ENCODE measurements around the gene PTDSS2. TPM values are rescaled to one million over a fixed set of nuclear protein-coding genes. Genes with fewer than 3 reads are reported as not detected.
"Not testable (repeated sequence)": the region's sequence is repeated elsewhere in the genome, so short reads cannot be mapped to it uniquely, and the experiment has no call there.

The PTDSS2 gene
- total RNA-seq, 1 donor from 2014 or later, result 28.6 TPM

DNA sequence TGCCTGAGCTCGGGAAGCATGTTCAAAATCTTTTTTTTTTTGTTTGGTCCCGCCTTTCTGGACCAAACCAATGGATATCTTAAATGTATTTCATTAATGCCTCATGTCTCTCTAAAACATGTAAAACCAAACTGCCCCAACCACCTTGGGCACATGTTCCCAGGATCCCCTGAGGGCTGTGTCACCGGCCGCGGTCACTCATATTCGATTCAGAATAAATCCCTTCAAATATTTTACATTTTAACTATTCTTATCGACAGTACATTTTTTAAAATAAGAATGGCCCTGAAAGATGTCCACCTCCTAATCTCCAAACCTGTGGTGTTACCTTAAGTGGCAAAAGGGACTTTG, 54.9 kb downstream of the PTDSS2 start:
- no peak for DNase-seq (ENCODE audit: low spot score)

DNA sequence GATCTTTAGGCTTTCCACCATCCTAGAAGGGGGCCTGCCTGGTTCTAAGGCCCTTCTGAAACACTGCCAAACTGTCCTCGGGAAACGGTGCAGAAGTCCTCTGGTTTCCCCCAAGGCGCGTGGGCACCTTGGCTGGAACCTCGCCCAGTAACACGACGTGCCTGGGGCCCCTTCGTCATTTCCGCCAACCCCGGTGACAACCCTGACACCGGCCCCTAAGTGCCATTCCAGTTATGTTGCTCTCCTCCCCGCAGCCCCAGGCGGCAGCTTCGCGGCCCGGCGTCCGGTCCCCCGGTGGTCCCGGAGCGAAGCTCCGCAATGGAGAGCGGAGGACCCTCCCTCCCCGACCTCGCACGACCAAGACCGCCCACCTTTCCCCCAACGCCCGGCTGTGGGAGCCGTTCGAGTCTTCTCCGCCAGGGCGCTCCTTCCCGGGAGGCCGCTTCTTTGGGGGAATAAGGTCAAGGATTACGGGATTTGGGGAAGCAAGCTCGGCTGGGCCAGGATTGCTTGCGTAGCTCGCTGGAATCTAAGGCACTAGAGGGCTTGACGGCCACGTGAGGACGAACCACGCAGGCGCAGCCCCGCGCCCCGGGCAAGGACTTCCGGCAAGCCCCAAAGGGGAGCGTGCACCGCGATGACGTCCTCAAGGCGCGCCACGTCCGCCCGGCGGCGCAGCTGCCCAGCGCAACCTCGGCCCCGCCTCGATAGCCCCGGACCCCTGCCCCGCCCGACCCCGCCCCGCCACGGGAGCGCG, 56.3 kb downstream of the PTDSS2 start:
- peak; percentile 98 for DNase-seq (ENCODE audit: low spot score)

DNA sequence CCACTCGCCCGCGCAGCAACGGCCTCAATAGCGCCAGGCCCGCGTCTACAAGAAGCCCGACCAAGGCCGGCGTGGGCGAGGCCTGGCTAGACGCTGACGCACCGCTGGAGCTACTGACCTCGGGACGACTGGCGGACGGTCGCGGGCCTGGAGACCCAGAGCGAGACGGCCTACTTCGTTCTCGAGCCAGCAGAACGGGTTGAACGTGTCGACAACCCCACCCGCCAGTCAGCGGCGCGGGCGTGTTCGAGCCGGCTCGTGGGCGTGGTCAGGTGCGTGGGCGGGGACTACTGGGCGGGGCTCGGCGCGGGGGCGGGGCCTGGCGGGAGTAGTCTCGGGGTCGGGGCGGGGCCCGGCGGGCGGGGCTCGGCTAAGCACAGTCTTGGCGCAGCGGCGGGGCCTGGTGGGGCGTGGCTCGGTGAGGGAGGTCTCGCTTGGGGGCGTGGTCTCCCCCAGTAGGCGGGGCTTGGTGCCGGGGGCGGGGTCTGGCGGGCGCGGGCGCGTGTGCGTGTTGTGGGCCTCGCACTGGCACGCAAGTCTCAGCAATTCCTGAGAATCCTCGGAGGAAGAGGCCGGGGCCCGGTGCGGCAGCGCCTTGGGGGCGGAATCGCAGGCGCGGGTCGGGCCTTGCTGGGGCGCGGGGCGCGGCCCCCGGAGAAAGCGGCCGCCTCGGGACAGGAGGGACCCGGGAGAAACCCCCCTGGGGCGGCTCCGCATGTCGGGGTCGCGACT, 57.1 kb downstream of the PTDSS2 start, which contains the start of gene RNH1:
TSS of gene RNH1 (minus strand) at position 248 of the 732 bp plus-strand sequence. CDS start 5,080 bp downstream, outside the sequence.
- peak; percentile 99 for DNase-seq (ENCODE audit: low spot score)

DNA sequence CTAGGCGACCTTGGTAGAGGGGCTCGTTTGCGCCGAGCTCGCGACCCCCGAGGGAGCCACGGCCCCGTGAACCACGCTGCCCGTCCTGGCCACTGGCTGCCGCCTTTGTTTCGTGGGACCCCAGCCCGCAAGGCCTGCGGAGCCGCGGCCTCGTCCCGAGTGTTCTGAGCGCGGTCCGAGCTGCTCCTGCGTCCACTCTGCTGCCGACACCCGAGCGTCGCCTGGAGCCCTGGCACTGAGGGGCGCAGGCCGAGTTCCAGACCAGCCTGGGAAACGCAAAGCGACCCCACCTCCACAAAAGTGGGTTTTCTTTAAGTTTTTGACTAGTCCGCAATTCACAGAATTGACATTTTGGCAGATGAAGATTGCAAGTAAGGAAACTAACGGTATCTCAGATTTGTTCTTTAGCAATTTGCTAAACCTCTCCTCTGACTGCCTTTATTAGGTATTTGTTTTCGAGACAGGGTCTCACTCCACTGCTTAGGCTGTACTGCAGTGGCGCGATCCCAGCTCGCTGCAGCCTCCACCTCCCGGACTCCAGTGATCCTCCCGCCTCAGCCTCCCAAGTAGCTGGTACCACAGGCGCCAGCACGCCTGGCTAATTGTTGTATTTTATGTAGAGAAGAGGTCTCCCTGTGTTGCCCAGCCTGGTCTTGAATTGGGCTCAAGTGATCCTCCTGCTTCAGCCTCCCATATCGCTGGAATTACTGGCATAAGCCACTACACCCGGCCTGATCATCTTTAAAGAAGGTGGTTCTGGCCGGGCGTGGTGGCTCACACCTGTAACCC, 57.8 kb downstream of the PTDSS2 start:
- peak; percentile 43 for DNase-seq (ENCODE audit: low spot score)

DNA sequence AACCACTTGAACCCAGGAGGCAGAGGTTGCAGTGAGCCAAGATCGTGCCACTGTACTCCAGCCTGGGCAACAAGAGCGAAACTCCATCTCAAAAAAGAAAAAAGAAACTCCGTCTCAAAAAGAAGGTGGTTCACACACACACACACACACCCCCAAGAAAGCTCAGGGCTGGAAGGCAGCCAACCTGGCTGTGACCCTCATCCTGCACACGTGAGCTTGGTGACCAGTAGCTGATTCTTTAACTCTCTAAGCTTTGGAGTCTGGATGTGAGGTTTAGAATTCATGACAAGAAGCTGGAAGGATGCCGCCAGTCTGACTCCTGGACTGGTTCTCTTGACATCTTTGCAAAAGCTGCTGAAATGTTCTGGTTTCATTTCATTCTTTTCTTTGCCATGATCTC, 58.9 kb downstream of the PTDSS2 start:
- peak; percentile 42 for DNase-seq (ENCODE audit: low spot score)

DNA sequence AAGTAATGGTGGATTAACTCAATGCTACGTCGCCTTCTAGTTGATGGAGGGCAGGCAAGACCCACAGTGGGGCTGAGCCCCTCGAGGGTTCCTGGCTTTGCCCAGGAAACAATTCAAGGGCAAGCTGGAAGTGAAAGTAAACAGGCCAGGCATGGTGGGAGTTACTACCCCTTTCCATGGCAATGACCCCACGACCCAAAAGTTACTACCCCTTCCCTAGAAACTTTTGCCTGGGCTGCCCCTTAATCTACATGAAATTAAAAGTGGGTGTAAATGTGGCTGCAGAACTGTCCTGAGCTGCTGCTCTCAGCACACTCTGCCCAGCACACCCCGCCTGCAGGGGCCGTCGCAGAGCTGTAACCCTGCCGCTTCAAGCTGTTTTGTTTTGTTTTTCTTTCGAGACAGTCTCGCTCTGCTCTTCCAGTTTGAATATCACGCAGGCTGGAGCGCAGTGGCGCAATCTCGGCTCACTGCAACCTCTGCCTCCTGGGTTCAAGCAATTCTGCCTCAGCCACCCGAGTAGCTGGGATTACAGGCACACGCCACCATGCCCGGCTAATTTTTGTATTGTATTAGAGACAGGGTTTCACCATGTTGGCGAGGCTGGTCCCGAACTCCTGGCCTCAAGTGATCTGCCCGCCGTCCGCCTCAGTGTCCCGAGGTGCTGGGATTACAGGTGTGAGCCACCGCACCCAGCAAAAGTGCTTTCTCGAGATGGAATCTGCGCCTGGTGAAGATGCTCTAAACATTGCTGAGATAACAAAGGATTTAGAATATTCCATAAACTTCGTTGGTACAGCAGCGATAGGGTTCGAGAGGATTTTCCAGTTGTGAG, 62.9 kb downstream of the PTDSS2 start:
- no peak for DNase-seq (ENCODE audit: low spot score)

DNA sequence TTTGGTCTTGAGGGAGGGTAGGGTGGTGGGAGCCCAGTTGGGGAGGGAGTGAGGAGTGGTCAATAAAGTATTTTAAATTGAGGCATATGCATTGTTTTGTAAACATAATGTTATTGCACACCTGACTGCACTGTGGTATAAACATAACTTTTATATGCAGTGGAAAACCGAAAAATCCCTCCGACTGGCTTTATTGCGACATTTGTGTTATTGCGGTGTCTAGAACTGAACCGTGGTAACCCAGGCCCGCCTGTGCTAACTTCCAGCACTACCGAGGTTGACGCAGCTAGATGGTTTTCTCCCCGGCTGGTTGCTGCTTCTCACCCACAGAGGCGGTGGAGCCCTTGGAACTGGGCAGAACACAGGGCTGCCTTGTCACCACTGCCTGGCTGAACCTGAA, 64.5 kb downstream of the PTDSS2 start:
- DNase-seq (ENCODE audit: low spot score), result no peak

DNA sequence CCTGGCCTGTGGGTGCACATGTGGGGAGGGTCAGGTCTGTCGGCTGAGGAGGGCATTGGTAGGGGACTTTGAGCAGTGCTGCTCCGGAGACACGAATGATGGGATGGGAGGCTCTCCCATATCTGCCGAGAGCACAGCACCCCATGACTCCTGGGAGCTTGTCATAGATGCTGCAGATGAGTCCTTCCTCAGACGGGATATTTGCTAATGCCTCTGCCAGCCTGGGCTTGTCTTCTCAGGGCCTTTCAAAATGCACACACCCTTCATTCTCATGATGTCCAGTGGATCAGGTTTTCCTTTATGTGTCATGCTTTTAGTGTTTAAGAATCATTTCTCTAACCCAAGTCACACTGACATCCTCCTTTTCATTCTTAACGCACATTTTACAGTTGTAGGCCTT, 65.1 kb downstream of the PTDSS2 start:
- DNase-seq (ENCODE audit: low spot score), result no peak

DNA sequence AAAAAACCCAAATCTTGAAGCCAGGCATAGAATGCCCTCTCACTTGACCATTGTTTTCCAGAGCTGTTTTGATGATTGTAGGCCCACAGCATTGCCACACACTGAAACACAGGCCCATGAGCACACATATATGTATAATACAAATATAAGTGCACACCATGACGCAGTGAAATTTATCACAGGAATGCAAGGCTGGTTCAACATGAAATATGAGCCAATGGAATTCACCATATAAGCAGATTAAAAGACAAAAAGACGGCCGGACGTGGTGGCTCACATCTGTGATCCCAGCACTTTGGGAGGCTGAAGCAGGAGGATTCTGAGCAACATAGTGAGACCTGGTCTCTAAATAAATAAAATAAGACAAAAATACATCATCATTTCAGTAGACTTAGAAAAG, 66.3 kb downstream of the PTDSS2 start:
- no peak for DNase-seq (ENCODE audit: low spot score)

DNA sequence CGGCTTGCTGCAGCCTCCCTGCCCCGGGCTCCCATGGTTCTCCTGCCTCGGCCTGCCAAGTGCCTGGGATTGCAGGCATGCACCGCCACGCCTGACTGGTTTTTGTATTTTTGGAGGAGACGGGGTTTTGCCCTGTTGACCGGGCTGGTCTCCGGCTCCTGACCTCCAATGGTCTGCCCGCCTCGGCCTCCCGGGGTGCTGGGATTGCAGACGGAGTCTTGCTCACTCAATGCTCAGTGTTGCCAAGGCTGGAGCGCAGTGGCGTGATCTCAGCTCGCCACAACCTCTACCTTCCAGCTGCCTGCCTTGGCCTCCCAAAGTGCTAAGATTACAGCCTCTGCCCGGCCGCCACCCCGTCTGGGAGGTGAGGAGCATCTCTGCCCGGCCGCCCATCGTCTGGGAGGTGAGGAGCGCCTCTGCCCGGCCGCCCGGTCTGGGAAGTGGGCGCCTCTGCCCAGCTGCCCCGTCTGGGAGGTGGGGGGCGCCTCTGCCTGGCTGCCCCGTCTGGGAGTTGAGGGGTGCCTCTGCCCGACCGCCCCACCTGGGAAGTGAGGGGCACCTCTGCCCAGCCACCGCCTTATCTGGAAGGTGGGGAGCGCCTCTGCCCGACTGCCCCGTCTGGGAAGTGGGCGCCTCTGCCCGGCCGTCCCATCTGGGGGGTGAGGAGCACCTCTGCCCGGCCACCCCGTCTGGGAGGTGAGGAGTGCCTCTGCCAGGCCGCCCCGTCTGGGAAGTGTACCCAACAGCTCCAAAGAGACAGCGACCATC, 67.0 kb downstream of the PTDSS2 start:
- not testable (repeated sequence) for DNase-seq (ENCODE audit: low spot score)

DNA sequence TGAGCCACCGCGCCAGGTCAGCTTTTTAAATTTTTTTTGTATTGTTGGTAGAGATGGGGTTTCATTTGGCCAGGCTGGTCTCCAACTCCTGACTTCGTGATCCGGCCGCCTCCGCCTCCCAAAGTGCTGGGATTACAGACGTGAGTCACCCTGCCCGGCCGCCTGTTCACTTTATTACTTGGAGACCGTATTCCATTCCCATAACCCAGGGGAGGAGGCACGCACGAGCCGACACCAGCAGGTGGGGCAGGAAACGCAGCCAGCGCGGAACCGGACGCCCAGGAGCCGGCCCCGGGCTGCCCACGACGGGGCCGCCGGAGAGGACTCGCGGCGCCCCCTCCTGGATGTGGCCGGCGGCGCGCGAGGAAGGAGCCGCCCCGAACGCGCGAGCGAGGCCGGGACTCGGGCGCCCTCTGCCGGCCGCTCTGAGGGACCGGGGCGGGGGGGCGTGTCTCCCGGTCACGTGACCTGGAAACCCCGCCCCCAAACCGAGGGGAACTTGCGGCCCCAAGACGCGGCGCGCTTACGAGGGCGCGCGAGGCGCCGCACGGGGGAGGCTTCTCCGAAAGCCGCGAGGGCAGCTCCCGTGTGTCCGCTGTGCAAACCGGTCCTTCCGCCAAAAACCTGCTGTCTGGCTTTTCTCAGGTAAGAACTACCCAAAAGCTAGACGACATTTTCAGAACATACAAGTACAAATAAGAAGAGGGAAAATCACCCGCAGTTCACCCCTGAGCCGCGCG, 68.6 kb downstream of the PTDSS2 start:
- peak; percentile 91 for DNase-seq (ENCODE audit: low spot score)

DNA sequence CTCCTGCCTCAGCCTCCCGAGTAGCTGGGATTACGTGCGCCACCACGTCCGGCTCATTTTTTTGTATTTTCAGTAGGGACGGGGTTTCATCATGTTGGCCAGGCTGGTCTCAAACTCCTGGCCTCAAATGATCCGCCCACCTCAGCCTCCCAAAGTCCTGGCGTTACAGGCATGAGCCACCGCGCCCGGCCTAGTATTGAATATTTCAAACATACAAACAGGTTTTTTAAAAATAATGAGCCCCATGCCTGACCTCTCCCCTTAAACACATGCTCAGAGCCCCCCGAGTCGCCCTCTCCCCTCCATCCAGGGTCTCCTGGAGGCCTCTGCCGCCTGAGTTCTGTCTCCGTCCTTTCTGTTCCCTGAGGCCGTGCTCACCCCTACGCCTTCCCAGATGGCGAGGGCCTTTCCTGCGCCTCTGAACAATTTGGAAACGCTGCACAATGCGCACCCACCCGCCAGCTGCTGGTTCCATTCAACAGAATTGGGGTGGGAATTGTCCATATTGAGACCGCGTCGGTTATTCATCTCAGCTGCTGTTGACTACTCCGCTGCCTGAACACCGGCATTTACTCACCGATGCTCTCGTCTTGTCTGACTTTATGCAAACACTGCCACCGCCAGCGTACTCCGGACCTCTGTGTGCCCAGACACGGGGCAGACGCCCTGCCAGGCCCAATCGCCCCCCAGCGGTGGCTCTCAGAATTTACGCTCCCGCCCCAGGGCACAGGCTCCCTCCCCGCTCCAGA, 70.5 kb downstream of the PTDSS2 start:
- peak; percentile 46 for DNase-seq (ENCODE audit: low spot score)

DNA sequence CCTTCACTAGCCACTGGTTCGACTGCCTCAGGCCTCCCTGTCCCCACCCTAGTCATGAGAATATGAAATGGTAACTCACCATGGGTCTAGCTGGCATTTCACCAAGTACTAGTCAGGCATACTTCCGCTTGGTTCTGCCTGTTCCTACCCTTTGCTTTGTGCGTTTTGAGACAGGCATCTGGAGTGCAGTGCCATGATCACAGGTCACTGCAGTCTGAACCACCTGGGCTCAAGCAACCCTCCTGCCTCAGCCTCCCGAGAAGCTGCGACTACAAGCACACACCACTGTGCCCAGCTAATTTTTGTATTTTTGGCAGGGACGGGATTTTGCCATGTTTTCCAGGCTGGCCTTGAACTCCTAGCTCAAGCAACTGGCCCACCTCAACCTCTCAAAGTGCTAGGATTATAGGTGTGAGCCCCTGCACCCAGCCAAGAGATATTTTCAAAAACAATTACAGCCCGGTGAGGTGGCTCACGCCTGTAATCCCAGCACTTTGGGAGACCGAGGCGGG, 71.2 kb downstream of the PTDSS2 start:
- no peak for DNase-seq (ENCODE audit: low spot score)

DNA sequence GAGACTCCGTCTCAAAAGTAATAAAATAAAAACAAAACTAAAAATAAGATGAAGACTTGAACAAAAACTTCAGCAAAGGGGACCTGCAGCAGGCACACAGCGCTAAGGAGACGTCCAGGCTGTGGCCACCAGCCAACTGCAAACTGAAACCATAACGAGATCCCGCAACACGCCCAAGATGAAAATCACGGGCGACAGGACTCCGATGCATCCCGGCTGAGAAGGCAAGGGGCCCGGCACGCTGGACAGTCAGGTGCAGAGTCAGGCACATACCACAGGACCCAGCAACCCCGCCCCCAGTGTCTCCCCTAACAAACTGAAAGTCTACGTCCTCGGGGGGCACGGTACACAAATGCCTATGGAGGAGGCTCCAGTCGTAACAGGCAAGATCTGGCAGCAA, 76.1 kb downstream of the PTDSS2 start:
- DNase-seq (ENCODE audit: low spot score), result no peak

DNA sequence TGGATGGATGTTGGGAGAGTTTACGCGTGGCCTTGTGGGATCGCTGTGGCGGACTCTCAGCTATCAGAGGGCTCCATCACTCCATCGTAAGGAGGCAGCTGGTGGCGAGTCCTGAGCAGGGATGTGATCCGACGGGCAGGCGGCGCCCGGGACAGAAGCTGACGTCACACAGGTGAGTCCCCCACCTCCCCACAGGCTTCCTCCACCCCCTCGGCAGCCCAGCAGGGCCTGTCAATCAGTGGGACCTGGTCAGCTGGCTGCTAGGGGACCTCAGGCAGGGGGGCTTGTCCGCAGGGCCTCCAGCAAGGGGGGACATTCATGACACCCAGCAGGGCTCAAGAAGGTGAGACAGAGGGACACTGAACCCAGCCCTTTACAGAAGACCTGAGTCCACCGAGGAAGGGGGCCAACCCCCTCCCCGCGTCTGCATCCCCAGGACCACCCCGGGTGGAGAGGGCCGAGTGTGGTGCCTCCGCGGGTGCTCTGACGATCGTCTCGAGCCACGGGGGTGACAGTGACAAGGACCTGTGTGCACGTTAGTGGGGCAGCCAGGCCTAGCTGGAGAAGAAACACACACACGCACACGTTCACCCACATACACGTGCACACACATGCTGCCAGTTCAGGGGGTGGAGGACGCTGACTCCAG, 78.2 kb downstream of the PTDSS2 start:
- DNase-seq (ENCODE audit: low spot score), result no peak

DNA sequence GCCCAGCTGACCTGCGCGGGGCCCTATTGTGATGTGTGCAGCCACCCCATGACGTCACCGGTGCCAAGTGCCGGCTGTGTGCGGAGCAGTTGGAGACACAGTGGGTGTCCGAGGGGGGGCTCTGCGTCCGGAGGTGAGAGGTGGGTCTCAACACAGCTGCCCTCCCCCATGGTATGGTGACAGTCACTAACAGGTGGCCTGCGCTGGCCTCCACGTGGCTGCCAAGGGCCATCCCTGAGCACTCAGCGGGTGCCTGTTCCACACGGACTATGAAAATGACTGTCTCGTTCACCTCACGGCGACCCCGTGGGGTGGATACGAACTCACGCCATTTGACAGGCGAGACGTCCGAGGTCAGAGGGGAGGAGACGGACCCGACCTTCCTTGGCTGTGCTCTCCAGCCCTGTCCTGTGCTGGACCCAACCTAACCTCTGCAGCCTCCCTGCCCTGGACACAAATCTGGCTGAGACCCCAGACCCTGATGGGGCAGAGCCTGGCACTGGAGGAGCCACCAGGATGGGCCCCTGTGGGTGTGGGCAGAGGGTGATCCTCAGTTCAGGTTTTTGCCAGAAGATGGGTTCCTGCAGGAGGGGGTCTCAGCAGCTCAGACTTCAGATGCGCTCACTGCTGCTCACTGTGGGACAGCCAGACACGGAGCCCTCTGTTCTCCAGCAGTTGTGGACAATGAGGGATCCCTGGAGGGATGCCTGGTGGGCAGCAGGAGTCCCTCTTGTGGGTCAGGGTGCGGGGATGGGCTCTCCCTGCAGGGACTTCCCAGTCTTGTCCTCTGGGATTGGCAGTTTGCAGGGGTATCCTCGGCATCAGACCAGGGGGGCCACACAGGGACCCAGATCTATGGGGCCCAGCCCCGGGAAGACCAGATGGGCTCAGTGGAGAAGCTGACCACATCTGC, 79.0 kb downstream of the PTDSS2 start:
- DNase-seq (ENCODE audit: low spot score), result no peak

DNA sequence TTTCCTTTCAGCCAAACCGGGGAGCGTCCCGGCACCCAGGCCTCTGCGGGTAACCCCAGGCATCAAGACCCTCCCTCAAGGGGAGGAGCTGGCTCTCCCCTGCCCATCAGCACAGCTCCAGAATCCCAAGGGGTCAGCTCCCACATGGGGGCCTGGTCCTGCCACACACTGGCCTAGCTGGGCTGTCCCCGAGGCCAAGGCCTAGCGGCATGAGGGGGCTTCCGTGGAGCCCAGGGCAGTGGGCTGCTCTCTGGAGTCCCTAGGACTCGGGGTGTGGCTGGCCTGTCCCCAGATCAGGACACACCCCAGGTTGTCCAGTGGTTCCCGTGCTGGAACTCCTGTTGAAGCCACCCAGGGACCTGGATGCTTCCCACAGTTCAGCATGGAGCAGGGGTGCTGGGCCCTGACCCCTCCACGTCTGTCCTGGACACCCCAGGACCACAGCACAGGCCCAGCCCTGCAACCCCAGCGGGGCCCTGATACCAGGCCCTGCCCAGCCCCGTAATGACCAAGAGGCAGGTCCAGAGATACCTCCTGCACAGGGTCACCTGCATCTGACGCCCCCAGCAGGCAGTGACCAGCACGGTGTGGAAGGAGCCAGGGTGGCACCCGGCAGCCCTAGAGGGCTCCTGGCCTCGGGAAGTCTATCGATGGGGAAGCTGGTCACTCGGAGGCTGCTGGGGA, 79.8 kb downstream of the PTDSS2 start:
- no peak for DNase-seq (ENCODE audit: low spot score)

Data from ureter (tissue), 1 donor.